SJSA1 (cell line): ENCODE data around the gene GLS2. TPM values are rescaled to one million over a fixed set of nuclear protein-coding genes. Genes with fewer than 3 reads are reported as not detected.
A peak's percentile ranks its signal among the peaks of the same experiment; 100 is the strongest.
"Not testable (repeated sequence)": the region's sequence is repeated elsewhere in the genome, so short reads cannot be mapped to it uniquely, and the experiment has no call there.

ENCODE experiments used
- DNase-seq, 2 experiments: peaks; one replicate each; pipeline ENCODE4 v3.0.0-alpha.2; 2015 to 2020; ENCODE audit warnings: low spot score in 2 of 2, low read depth in 1 of 2
- H3K27ac ChIP-seq: fragments of 250-450 bp; sonication (Bioruptor Pico); 2 replicates; pipeline ENCODE4 v1.5.1; 2020; ENCODE audit warnings: mild to moderate bottlenecking, moderate library complexity
- H3K27me3 ChIP-seq: fragments of 250-450 bp; sonication (Bioruptor Pico); replicated peaks from 2 replicates; pipeline ENCODE4 v1.5.1; 2020; ENCODE audit warnings: mild to moderate bottlenecking, moderate library complexity
- H3K36me3 ChIP-seq: fragments of 250-450 bp; sonication (Bioruptor Pico); 2 replicates; pipeline ENCODE4 v1.5.1; 2020; ENCODE audit warnings: mild to moderate bottlenecking
- H3K4me1 ChIP-seq: fragments of 250-450 bp; sonication (Bioruptor Pico); replicated peaks from 2 replicates; pipeline ENCODE4 v1.6.1; 2021; ENCODE audit warnings: mild to moderate bottlenecking
- H3K4me3 ChIP-seq: fragments of 250-450 bp; sonication (Bioruptor Pico); 2 replicates; pipeline ENCODE4 v1.5.1; 2020; ENCODE audit warnings: mild to moderate bottlenecking
- H3K9me3 ChIP-seq: fragments of 250-450 bp; sonication (Bioruptor Pico); replicated peaks from 2 replicates; pipeline ENCODE4 v1.5.1; 2020; ENCODE audit warnings: mild to moderate bottlenecking
- total RNA-seq: library from RNA; depleted of rRNA; stranded (reverse); fragments of >200 nt; shearing (Covaris generic); gene quantifications from 2 replicates; pipeline ENCODE4 v1.2.3, GENCODE V29; 2014

The GLS2 gene
- total RNA-seq, 1 experiment from 2014 or later: not detected

- Histone ChIP-seq H3K36me3 (no peaks in the 10 kb centered on the region), H3K27ac (no peak overlapping the region), H3K4me3 (no peak overlapping the region), H3K27me3 (no peaks in the 10 kb centered on the region), H3K9me3 (no peaks in the 10 kb centered on the region), H3K4me1 (no peaks in the 10 kb centered on the region)
- no peak for DNase-seq
Measured at GRCh38 chr12:56510786-56511185, 22.8 kb upstream of the GLS2 start.

GRCh38 chr12:56499879-56500278 lies 11.9 kb upstream of the GLS2 start:
- not testable (repeated sequence) for H3K27ac ChIP-seq, H3K36me3 ChIP-seq, H3K4me3 ChIP-seq, DNase-seq, H3K27me3 ChIP-seq, H3K9me3 ChIP-seq, H3K4me1 ChIP-seq

GRCh38 chr12:56499452-56499851 lies 11.5 kb upstream of the GLS2 start:
- H3K9me3 ChIP-seq, H3K4me3 ChIP-seq, DNase-seq, H3K4me1 ChIP-seq, H3K36me3 ChIP-seq, H3K27ac ChIP-seq, H3K27me3 ChIP-seq: not testable (repeated sequence)

- DNase-seq, H3K27ac ChIP-seq, H3K9me3 ChIP-seq, H3K27me3 ChIP-seq, H3K36me3 ChIP-seq, H3K4me1 ChIP-seq, H3K4me3 ChIP-seq: not testable (repeated sequence)
Measured at GRCh38 chr12:56498126-56498902, 10.4 kb upstream of the GLS2 start.

- H3K36me3 ChIP-seq, H3K27ac ChIP-seq, H3K4me1 ChIP-seq, H3K9me3 ChIP-seq, H3K27me3 ChIP-seq, H3K4me3 ChIP-seq: not testable (repeated sequence)
- DNase-seq: peak; percentile 23 to 64
Measured at GRCh38 chr12:56496704-56497103, 8.7 kb upstream of the GLS2 start.

GRCh38 chr12:56494481-56494880 lies 6.5 kb upstream of the GLS2 start:
- not testable (repeated sequence) for H3K4me3 ChIP-seq

GRCh38 chr12:56494106-56494415 lies 6.1 kb upstream of the GLS2 start:
- H3K27ac ChIP-seq, DNase-seq, H3K4me3 ChIP-seq, H3K36me3 ChIP-seq, H3K4me1 ChIP-seq, H3K9me3 ChIP-seq: not testable (repeated sequence)
- peaks cover 29% of the 10 kb centered on the region for H3K27me3 ChIP-seq

More at GRCh38 chr12:56494481-56494880, 6.5 kb upstream of the GLS2 start:
- not testable (repeated sequence) for H3K36me3 ChIP-seq, H3K4me1 ChIP-seq, H3K27ac ChIP-seq, H3K9me3 ChIP-seq, DNase-seq
- peaks cover 25% of the 10 kb centered on the region for H3K27me3 ChIP-seq

GRCh38 chr12:56493409-56494105 lies 5.6 kb upstream of the GLS2 start:
- DNase-seq, H3K4me3 ChIP-seq: not testable (repeated sequence)

GRCh38 chr12:56490360-56490759 lies 2.4 kb upstream of the GLS2 start:
- H3K27ac ChIP-seq: no peak overlapping the region

More at GRCh38 chr12:56493409-56494105, 5.6 kb upstream of the GLS2 start:
- H3K27ac ChIP-seq, H3K4me1 ChIP-seq, H3K9me3 ChIP-seq, H3K36me3 ChIP-seq: not testable (repeated sequence)
- peaks cover 34% of the 10 kb centered on the region for H3K27me3 ChIP-seq

GRCh38 chr12:56487448-56488040 lies 417 bp downstream of the GLS2 start:
- Histone ChIP-seq H3K4me3 (peak overlapping the region; percentile 18), H3K4me1 (peaks cover 15% of the 10 kb centered on the region), H3K27me3 (peaks cover 43% of the 10 kb centered on the region), H3K36me3 (no peaks in the 10 kb centered on the region), H3K27ac (no peak overlapping the region), H3K9me3 (peaks cover 9% of the 10 kb centered on the region)
- DNase-seq: no peak

More at GRCh38 chr12:56490360-56490759, 2.4 kb upstream of the GLS2 start:
- DNase-seq: no peak
- peaks cover 46% of the 10 kb centered on the region for H3K27me3 ChIP-seq
- H3K4me1 ChIP-seq: peaks cover 15% of the 10 kb centered on the region
- no peaks in the 10 kb centered on the region for H3K36me3 ChIP-seq
- H3K9me3 ChIP-seq: peaks cover 9% of the 10 kb centered on the region
- H3K4me3 ChIP-seq: no peak overlapping the region

GRCh38 chr12:56486694-56487093 lies 1.3 kb downstream of the GLS2 start:
- peaks cover 15% of the 10 kb centered on the region for H3K4me1 ChIP-seq
- peaks cover 39% of the 10 kb centered on the region for H3K27me3 ChIP-seq
- peaks cover 9% of the 10 kb centered on the region for H3K9me3 ChIP-seq
- no peak for DNase-seq
- H3K36me3 ChIP-seq: no peaks in the 10 kb centered on the region
- H3K4me3 ChIP-seq: no peak overlapping the region
- H3K27ac ChIP-seq: no peak overlapping the region

- Histone ChIP-seq H3K4me3 (no peak overlapping the region), H3K36me3 (no peaks in the 10 kb centered on the region), H3K9me3 (peaks cover 9% of the 10 kb centered on the region), H3K4me1 (peaks cover 15% of the 10 kb centered on the region), H3K27me3 (peaks cover 22% of the 10 kb centered on the region), H3K27ac (no peak overlapping the region)
- DNase-seq: no peak
Measured at GRCh38 chr12:56484566-56484965, 3.4 kb downstream of the GLS2 start.

GRCh38 chr12:56479625-56480024 lies 8.3 kb downstream of the GLS2 start:
- H3K4me3 ChIP-seq: no peak overlapping the region

GRCh38 chr12:56477521-56478225 lies 10.3 kb downstream of the GLS2 start:
- H3K4me1 ChIP-seq: no peaks in the 10 kb centered on the region
- H3K4me3 ChIP-seq: no peak overlapping the region
- no peaks in the 10 kb centered on the region for H3K27me3 ChIP-seq
- H3K27ac ChIP-seq: no peak overlapping the region
- no peak for DNase-seq
- H3K36me3 ChIP-seq: peaks cover 3% of the 10 kb centered on the region; the same call in 1 of the 2 replicates
- no peaks in the 10 kb centered on the region for H3K9me3 ChIP-seq

More at GRCh38 chr12:56479625-56480024, 8.3 kb downstream of the GLS2 start:
- Histone ChIP-seq H3K9me3 (no peaks in the 10 kb centered on the region), H3K27me3 (no peaks in the 10 kb centered on the region), H3K27ac (no peak overlapping the region), H3K4me1 (no peaks in the 10 kb centered on the region), H3K36me3 (no peaks in the 10 kb centered on the region)
- no peak for DNase-seq
